Activated CD4-positive, alpha-beta memory T cell treated with anti-CD3 and anti-CD28 coated beads for 36 hours (primary cell): ENCODE results near the gene SMIM10L1. TPM values are rescaled to one million over a fixed set of nuclear protein-coding genes. Genes with fewer than 3 reads are reported as not detected.

ENCODE experiments used
- CTCF ChIA-PET: fragments of 350-600 bp; sonication (Branson Sonifier 250); formaldehyde crosslinking; loops from one replicate; lab custom pipeline; 2021; ENCODE audit warnings: antibody characterized with exemption, inconsistent platforms; lab: Charles Lee
- POLR2A ChIA-PET: fragments of 350-600 bp; sonication (Branson Sonifier 250); formaldehyde crosslinking; loops from one replicate; lab custom pipeline; 2021; ENCODE audit warnings: antibody characterized with exemption; lab: Charles Lee
- DNase-seq: peaks from one replicate; pipeline ENCODE4 v3.0.0-alpha.2; 2020
- H3K27ac Mint-ChIP-seq: one replicate; pipeline ENCODE4 v1.8.0; 2021; ENCODE audit warnings: mixed read lengths
- H3K27me3 Mint-ChIP-seq: one replicate; pipeline ENCODE4 v1.8.0; 2021; ENCODE audit warnings: mixed read lengths
- H3K36me3 Mint-ChIP-seq: one replicate; pipeline ENCODE4 v1.8.0; 2021; ENCODE audit warnings: mixed read lengths
- H3K4me1 Mint-ChIP-seq: one replicate; pipeline ENCODE4 v1.8.0; 2021; ENCODE audit warnings: low read depth, mixed read lengths
- H3K4me3 Mint-ChIP-seq: one replicate; pipeline ENCODE4 v1.8.0; 2021; ENCODE audit warnings: mild to moderate bottlenecking, mixed read lengths
- H3K9me3 Mint-ChIP-seq: one replicate; pipeline ENCODE4 v1.8.0; 2021; ENCODE audit warnings: mixed read lengths
- intact Hi-C: fragments of 100-400 bp; cut with micrococcal nuclease; formaldehyde crosslinking; loops from one replicate; pipeline ENCODE4 v1.15.1; 2023
- total RNA-seq, 2 experiments: library from RNA; stranded (reverse); gene quantifications; one replicate each; pipeline ENCODE4 v1.2.3, GENCODE V29; 2021

Gene SMIM10L1
- total RNA-seq, 2 experiments from 2014 or later = 5.9 to 6.5 TPM

DNA sequence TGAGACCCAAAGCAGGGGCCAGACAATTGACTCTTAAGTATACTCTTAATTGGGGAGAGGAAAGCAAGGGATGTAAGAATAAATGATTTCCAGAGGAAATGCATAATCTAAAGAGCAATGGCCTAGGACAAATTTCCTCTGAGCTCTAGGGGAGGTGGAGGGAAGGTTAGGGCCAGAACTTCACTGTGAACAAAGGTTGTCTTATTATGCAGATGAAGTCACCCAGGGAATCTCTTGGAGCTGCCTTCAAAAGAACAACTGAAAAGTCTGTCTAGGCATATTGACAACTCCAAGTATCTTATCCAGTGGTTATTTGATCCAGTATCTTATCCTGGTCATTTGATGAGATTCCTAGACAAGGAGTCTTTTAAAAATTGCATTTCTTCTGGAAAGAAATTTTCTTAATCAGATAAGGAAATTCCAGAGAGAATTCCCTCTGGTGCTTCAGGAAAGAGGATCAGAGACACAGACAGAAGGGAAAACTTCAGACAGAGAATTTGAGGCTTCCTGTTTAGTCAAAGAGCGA, 16.5 kb upstream of the SMIM10L1 start:
- peaks cover 9% of the 10 kb centered on the region for H3K4me1 Mint-ChIP-seq
- peaks cover 18% of the 10 kb centered on the region for H3K9me3 Mint-ChIP-seq
- no peak for DNase-seq
- H3K27me3 Mint-ChIP-seq = no peaks in the 10 kb centered on the region
- POLR2A ChIA-PET = interaction anchor here (1.3 kb wide), 1 partner anchor 17 kb away, joined by 4 read pairs; the partner anchor contains the start of gene SMIM10L1
- H3K4me3 Mint-ChIP-seq = no peak overlapping the region
- peaks cover 30% of the 10 kb centered on the region for H3K36me3 Mint-ChIP-seq
- intact Hi-C loops = no loop called here
- H3K27ac Mint-ChIP-seq = no peak overlapping the region
- CTCF ChIA-PET = no interaction called here

DNA sequence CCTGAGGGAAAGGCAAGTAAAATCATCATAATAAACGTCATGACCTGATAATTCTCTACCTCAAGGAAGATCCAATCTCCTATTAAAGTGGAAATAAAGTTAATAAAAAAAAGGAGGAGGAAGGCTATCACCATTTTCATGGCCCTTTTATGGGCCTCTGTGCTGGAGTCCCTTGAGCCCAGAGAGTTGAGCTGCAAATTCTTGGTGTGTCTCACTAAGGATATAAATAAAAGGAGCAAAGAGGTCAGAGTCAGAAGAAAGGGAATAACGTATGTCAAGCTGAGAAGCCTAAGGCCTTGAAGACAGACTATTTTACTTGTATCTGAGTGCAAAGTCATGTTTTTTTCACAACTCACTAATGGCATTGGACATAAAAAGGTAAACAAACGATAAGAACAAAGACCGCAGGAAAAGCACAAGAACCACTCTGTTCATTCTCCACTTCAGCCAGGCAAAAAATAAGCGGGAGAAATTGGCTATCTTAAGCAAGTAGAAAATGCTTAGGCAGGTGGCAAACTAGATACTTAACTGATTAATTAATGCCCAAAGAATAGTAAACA, 12.0 kb upstream of the SMIM10L1 start:
- H3K4me1 Mint-ChIP-seq = peaks cover 29% of the 10 kb centered on the region
- peaks cover 34% of the 10 kb centered on the region for H3K36me3 Mint-ChIP-seq
- no peak overlapping the region for H3K27ac Mint-ChIP-seq
- ChIA-PET CTCF (no interaction called here), POLR2A (no interaction called here)
- H3K4me3 Mint-ChIP-seq = no peak overlapping the region
- intact Hi-C loops = no loop called here
- no peaks in the 10 kb centered on the region for H3K27me3 Mint-ChIP-seq
- no peak for DNase-seq
- H3K9me3 Mint-ChIP-seq = peaks cover 9% of the 10 kb centered on the region

DNA sequence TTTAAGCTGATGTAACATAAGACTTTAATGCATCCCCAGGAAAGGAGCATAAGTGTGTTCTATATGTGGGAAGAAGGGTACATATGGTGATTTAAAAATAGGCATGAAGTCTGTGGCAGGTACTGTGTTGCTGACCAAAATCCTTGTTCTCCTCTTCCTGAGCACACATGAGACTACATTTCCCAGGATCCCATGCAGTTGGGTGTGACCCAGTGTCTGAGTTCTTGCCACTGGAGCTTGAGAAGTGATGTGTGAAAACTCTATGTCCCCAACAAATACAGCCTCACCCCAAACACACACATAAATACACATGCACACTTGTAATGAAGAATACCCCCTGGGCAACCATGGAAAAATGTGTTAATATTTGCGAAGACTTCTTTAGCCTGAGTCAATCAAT, 8.5 kb upstream of the SMIM10L1 start:
- Mint-ChIP-seq H3K27me3 (no peaks in the 10 kb centered on the region), H3K27ac (no peak overlapping the region), H3K4me3 (no peak overlapping the region), H3K4me1 (peaks cover 43% of the 10 kb centered on the region), H3K9me3 (no peaks in the 10 kb centered on the region), H3K36me3 (peaks cover 31% of the 10 kb centered on the region)
- POLR2A ChIA-PET = no interaction called here
- CTCF ChIA-PET = no interaction called here
- DNase-seq = no peak
- intact Hi-C loops = no loop called here

- CTCF ChIA-PET = no interaction called here
- Mint-ChIP-seq H3K9me3 (no peaks in the 10 kb centered on the region), H3K36me3 (peaks cover 34% of the 10 kb centered on the region), H3K4me1 (peaks cover 52% of the 10 kb centered on the region), H3K27ac (no peak overlapping the region), H3K4me3 (no peak overlapping the region), H3K27me3 (no peaks in the 10 kb centered on the region)
- POLR2A ChIA-PET = no interaction called here
- intact Hi-C loops = no loop called here
- no peak for DNase-seq
Measured at GRCh38 chr12:11164384-11164783, 6.6 kb upstream of the SMIM10L1 start.

- no peaks in the 10 kb centered on the region for H3K27me3 Mint-ChIP-seq
- ChIA-PET POLR2A (no interaction called here), CTCF (no interaction called here)
- no peak overlapping the region for H3K4me3 Mint-ChIP-seq
- peaks cover 55% of the 10 kb centered on the region for H3K4me1 Mint-ChIP-seq
- no peaks in the 10 kb centered on the region for H3K9me3 Mint-ChIP-seq
- DNase-seq = no peak
- peaks cover 33% of the 10 kb centered on the region for H3K36me3 Mint-ChIP-seq
- H3K27ac Mint-ChIP-seq = no peak overlapping the region
- intact Hi-C loops = no loop called here
Measured at GRCh38 chr12:11166300-11166699, 4.7 kb upstream of the SMIM10L1 start.

- Mint-ChIP-seq H3K4me1 (peaks cover 48% of the 10 kb centered on the region), H3K27ac (peak overlapping the region; percentile 99), H3K36me3 (peaks cover 25% of the 10 kb centered on the region), H3K4me3 (peak overlapping the region; percentile 96), H3K27me3 (no peaks in the 10 kb centered on the region), H3K9me3 (no peaks in the 10 kb centered on the region)
- CTCF ChIA-PET = interaction anchor here (0.7 to 2.6 kb wide), 5 partner anchors 10 to 443 kb away, joined by 3 to 10 read pairs (median 4); no protein-coding TSS in a partner anchor
- no peak for DNase-seq
- POLR2A ChIA-PET = interaction anchor here (0.8 to 1.3 kb wide), 3 partner anchors 16 to 34 kb away, joined by 3 to 4 read pairs (median 3); no protein-coding TSS in a partner anchor
- intact Hi-C loops = loop anchor here (1.0 to 5.0 kb wide), 5 partner anchors 188 to 957 kb away; partner anchors contain the start of gene MAGOHB
Measured at GRCh38 chr12:11170810-11171144, 217 bp upstream of the SMIM10L1 start.

- Mint-ChIP-seq H3K4me1 (peaks cover 42% of the 10 kb centered on the region), H3K4me3 (peak overlapping the region; percentile 96), H3K27ac (peak overlapping the region; percentile 99), H3K27me3 (no peaks in the 10 kb centered on the region), H3K36me3 (peaks cover 22% of the 10 kb centered on the region), H3K9me3 (no peaks in the 10 kb centered on the region)
- CTCF ChIA-PET = interaction anchor here (0.9 to 2.6 kb wide), 4 partner anchors 28 to 422 kb away, joined by 3 to 10 read pairs (median 5); no protein-coding TSS in a partner anchor
- POLR2A ChIA-PET = interaction anchor here (1.0 to 1.3 kb wide), 3 partner anchors 17 to 559 kb away, joined by 3 to 4 read pairs (median 4); partner anchors contain the start of gene MAGOHB
- DNase-seq = no peak
- intact Hi-C loops = loop anchor here (1.0 to 5.0 kb wide), 5 partner anchors 189 to 959 kb away; partner anchors contain the start of gene MAGOHB
Measured at GRCh38 chr12:11171969-11172675, 1.1 kb downstream of the SMIM10L1 start.

DNA sequence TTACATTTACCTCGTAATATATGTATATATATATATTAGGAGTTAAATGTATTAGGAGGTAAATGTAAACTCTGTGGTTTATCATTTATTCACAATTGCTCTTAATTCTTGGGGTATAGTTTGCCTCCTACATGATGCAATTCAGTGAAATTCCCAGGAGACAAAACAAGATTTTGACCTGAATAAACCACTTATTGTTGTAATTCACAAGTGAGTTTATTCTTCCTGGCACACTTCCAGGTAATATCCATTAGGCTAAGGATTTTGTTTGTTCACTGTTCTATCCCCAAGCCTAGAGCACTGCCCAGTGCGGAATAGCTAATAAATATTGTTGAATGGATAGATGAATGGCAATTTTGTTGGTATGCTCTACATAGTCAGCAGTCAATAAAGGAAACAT, 3.0 kb downstream of the SMIM10L1 start:
- ChIA-PET POLR2A (no interaction called here), CTCF (no interaction called here)
- H3K27me3 Mint-ChIP-seq = no peaks in the 10 kb centered on the region
- intact Hi-C loops = loop anchor here (5.0 kb wide), 2 partner anchors 427 to 562 kb away; partner anchors contain the start of gene MAGOHB
- no peak overlapping the region for H3K27ac Mint-ChIP-seq
- H3K4me3 Mint-ChIP-seq = no peak overlapping the region
- H3K4me1 Mint-ChIP-seq = peaks cover 33% of the 10 kb centered on the region
- no peak for DNase-seq
- H3K36me3 Mint-ChIP-seq = peaks cover 21% of the 10 kb centered on the region
- H3K9me3 Mint-ChIP-seq = no peaks in the 10 kb centered on the region

- Mint-ChIP-seq H3K27ac (no peak overlapping the region), H3K36me3 (peaks cover 9% of the 10 kb centered on the region), H3K4me1 (peaks cover 9% of the 10 kb centered on the region), H3K4me3 (no peak overlapping the region), H3K9me3 (no peaks in the 10 kb centered on the region), H3K27me3 (no peaks in the 10 kb centered on the region)
- POLR2A ChIA-PET = no interaction called here
- intact Hi-C loops = no loop called here
- CTCF ChIA-PET = no interaction called here
- DNase-seq = no peak
Measured at GRCh38 chr12:11178250-11178649, 7.3 kb downstream of the SMIM10L1 start.

GRCh38 chr12:11182529-11182928, 11.5 kb downstream of the SMIM10L1 start:
- H3K9me3 Mint-ChIP-seq = no peaks in the 10 kb centered on the region

GRCh38 chr12:11183011-11183410, 12.0 kb downstream of the SMIM10L1 start:
- Mint-ChIP-seq H3K27ac (no peak overlapping the region), H3K36me3 (no peaks in the 10 kb centered on the region), H3K9me3 (no peaks in the 10 kb centered on the region), H3K4me1 (peaks cover 6% of the 10 kb centered on the region), H3K27me3 (no peaks in the 10 kb centered on the region), H3K4me3 (no peak overlapping the region)
- DNase-seq = no peak
- CTCF ChIA-PET = no interaction called here
- intact Hi-C loops = no loop called here
- POLR2A ChIA-PET = no interaction called here

More at GRCh38 chr12:11182529-11182928, 11.5 kb downstream of the SMIM10L1 start:
- H3K4me3 Mint-ChIP-seq = no peak overlapping the region
- ChIA-PET POLR2A (no interaction called here), CTCF (no interaction called here)
- H3K27ac Mint-ChIP-seq = no peak overlapping the region
- intact Hi-C loops = no loop called here
- no peaks in the 10 kb centered on the region for H3K27me3 Mint-ChIP-seq
- peaks cover 2% of the 10 kb centered on the region for H3K36me3 Mint-ChIP-seq
- DNase-seq = no peak
- peaks cover 6% of the 10 kb centered on the region for H3K4me1 Mint-ChIP-seq

DNA sequence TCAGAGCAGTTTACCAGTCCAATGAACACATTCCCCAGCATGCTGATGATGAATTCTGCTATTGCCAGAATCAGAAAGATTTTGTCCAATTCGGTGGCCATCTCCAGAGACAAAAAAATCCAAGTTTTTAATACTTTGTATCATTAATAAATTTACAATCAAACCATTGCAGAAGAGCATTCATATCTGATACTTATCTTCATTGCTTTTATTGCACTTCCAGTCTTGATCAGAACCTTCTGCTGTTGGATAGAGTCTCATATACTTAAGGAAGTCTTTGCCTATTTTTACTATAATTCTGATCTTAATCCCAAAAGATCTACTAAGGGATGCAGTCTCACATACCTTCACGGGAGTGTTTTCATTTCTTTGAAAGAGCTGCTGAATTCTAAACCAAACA, 15.8 kb downstream of the SMIM10L1 start, which contains the start of gene TAS2R42:
TAS2R42 (minus strand) TSS at position 101 of the 400 bp plus-strand sequence; CDS start at position 101, 0 bp downstream.
- Mint-ChIP-seq H3K4me1 (peaks cover 6% of the 10 kb centered on the region), H3K4me3 (no peak within 1 kb of the TSS), H3K27me3 (no peaks in the 10 kb centered on the region), H3K27ac (no peak within 1 kb of the TSS), H3K9me3 (no peaks in the 10 kb centered on the region), H3K36me3 (no peaks in the 10 kb centered on the region)
- ChIA-PET POLR2A (no interaction called here), CTCF (no interaction called here)
- intact Hi-C loops = no loop called here
- DNase-seq = no peak
